ENCODE measurements around the gene STOM. TPM values are rescaled to one million over a fixed set of nuclear protein-coding genes. Genes with fewer than 3 reads are reported as not detected.
"Not testable (repeated sequence)": the region's sequence is repeated elsewhere in the genome, so short reads cannot be mapped to it uniquely, and the experiment has no call there.

The STOM gene
- total RNA-seq, 1 experiment from 2014 or later = 192 TPM

DNA sequence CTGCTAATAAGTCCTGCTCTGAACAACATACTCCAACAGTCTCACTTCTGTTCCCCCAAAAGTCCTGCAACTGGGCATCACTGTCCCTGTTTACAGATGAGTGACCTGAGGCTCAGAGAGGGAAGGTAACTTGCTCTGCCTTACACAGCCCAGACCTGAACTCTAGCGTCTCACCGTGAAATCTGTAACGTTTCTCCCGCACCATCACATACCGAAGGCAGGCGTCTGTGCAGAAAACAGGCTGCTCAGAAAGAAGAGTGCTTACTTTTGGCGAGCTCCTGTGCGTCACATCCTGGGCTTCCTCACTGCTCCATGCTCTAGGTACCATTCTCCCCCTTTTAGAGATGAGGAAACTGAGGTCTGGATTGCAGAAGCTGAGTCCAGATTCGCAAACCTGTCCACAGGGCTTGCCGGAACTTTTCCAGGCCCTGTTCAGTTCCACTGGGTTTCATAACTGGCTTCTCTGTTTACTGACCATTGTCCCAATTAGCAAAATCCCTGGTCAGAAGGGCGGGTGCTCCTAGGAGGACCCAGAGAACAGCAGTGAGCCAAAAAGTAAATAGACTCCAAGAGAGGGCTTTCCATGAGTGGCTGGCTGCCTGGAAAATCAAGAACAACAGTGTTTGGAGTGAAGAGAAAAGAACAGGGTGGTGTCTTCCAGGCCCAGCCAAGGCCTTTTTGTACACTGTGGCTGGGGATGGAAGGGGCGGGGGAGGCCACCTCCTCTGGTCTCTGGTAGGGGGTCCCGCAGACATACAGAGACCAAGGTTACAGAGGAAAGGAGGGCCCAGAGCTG is 75.0 kb downstream of the STOM start:
- Histone ChIP-seq H3K4me1 (replicated peaks) (peaks cover 9% of the 10 kb centered on the region; the same call in 1 of the 2 replicates), H3K27me3 (replicated peaks) (no peaks in the 10 kb centered on the region), H3K36me3 (peaks cover 26% of the 10 kb centered on the region), H3K4me3 (no peak overlapping the region), H3K9me3 (replicated peaks) (no peaks in the 10 kb centered on the region), H3K27ac (no peak overlapping the region)
- DNase-seq (ENCODE audit: low read depth in 1 of 2, low spot score in 2 of 2) = no peak

DNA sequence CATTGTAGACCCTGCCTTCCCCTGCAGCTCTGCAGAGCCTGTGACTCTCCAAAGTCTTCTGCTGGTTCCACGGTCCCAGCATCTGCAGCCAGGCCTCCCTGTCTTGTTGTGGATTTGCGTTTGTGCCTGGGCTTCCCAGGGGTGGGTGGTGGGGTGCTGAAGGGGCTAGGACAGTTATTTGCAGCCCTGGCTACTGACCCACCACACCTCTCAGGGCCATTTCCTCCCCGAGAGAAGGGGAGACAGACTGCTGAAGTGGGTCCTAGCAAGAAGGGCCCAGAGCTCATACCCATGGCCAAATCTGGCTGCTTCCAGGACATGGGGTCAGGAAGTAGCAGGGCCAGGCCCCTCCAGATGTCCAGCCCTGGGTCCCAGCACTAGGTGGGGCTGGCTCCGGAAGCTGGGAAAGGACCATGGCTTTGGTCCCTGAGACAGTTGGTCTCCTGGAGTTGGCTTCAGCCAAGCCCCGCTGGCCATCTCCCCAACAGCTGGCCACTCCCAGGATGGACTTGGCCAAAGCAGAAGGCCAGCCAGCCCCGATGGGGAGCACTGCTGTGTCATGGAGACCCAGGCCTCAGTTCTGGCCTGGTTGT is 75.8 kb downstream of the STOM start:
- no peak overlapping the region for H3K27ac ChIP-seq
- peaks cover 34% of the 10 kb centered on the region for H3K36me3 ChIP-seq
- H3K4me1 ChIP-seq (replicated peaks) = peaks cover 13% of the 10 kb centered on the region
- no peak for DNase-seq (ENCODE audit: low read depth in 1 of 2, low spot score in 2 of 2)
- H3K4me3 ChIP-seq = no peak overlapping the region
- no peaks in the 10 kb centered on the region for H3K27me3 ChIP-seq (replicated peaks)
- H3K9me3 ChIP-seq (replicated peaks) = no peaks in the 10 kb centered on the region

DNA sequence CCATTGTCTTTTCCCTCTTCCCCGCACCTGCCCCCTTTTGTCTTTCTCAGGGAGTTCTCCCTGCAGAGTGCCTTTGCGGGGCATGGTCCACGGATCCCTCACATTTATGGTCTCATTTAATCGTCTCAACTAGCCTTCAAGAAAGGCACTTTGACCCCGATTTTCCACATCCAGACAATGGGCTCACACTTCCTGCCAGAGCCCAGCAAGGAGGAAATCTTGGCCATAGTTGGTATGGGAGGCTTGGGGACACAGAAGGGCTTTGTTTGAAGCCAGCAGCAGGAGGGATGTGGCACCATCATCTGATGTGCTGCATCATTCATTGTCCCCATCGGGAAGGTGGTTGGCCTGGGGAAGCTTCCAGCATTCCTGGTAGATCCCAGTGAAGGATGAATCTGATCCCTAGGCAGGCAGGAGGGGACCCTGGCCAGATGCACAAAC is 77.2 kb downstream of the STOM start:
- no peak for DNase-seq (ENCODE audit: low read depth in 1 of 2, low spot score in 2 of 2)
- Histone ChIP-seq H3K4me1 (replicated peaks) (peaks cover 22% of the 10 kb centered on the region), H3K36me3 (peaks cover 48% of the 10 kb centered on the region), H3K27me3 (replicated peaks) (no peaks in the 10 kb centered on the region), H3K9me3 (replicated peaks) (no peaks in the 10 kb centered on the region), H3K27ac (no peak overlapping the region), H3K4me3 (no peak overlapping the region)

DNA sequence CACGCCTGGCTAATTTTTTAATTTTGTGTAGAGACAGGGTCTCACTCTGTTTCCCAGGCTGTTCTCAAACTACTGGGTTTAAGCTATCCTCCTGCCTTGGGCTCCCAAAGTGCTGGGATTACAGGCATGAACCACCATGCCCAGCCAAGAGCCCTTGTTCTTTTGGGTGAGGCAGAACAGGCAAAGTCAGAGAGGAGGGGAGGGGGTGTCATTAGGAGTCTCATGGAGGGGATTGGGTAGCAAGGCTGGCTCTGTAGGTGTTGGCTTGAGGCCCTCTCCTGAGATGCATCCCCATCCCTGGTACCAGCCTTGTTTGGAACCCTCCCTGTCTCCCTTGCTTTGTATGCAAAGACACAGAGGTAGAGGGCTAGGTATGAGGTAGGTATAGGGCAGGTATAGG is 78.0 kb downstream of the STOM start:
- DNase-seq (ENCODE audit: low read depth in 1 of 2, low spot score in 2 of 2) = no peak
- H3K27me3 ChIP-seq (replicated peaks) = no peaks in the 10 kb centered on the region
- peaks cover 51% of the 10 kb centered on the region for H3K36me3 ChIP-seq
- H3K9me3 ChIP-seq (replicated peaks) = no peaks in the 10 kb centered on the region
- H3K27ac ChIP-seq = no peak overlapping the region
- no peak overlapping the region for H3K4me3 ChIP-seq
- peaks cover 26% of the 10 kb centered on the region for H3K4me1 ChIP-seq (replicated peaks)

DNA sequence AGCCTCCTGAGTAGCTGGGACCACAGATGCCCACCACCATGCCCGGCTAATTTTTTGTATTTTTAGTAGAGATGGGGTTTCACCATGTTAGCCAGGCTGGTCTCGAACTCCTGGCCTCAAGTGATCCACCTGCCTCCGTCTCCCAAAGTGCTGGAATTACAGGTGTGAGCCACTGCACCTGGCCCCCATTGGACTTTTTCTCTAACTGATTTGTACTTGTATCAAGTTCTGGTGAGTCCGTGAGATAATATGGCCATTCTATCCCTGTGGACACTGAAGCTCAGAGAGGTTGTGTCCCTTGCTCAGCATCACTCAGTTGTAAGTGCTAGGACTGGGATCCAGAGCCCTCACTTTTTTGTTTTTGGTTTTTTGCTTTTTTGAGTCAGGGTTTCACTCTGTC is 78.5 kb downstream of the STOM start:
- not testable (repeated sequence) for H3K4me3 ChIP-seq; DNase-seq (ENCODE audit: low read depth in 1 of 2, low spot score in 2 of 2); H3K27me3 ChIP-seq (replicated peaks); H3K9me3 ChIP-seq (replicated peaks); H3K27ac ChIP-seq
- peaks cover 48% of the 10 kb centered on the region for H3K36me3 ChIP-seq
- H3K4me1 ChIP-seq (replicated peaks) = peaks cover 31% of the 10 kb centered on the region

DNA sequence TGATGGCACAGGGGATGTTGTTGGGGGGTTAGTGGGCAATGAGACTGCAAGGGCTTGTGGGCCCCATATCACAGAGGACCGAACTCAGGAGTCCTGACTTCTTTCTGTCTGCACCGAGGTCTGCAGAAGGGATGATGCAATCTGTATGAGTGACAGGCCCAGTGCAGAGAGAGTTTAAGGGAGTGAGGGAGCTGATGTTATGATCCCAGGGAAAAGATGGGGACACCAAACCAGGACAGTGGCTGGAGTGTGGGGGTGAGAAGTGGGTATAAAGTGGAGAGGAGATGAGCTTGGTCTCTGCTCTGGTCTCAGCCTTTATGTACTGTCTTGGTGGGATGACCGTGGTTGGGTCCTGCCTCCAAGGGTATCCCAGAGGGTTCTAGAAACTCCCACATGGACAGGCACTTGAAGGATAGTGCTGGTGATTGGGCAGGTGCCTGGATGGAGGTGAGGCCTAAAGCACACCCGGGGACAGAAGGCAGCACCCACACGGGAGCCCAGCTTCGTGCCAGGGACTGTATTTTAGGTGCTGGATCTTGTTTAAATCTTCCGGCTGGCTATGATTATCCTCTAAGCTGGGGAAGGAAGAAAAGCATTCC is 80.2 kb downstream of the STOM start:
- DNase-seq (ENCODE audit: low read depth in 1 of 2, low spot score in 2 of 2) = no peak
- H3K27ac ChIP-seq = no peak overlapping the region
- no peak overlapping the region for H3K4me3 ChIP-seq
- no peaks in the 10 kb centered on the region for H3K9me3 ChIP-seq (replicated peaks)
- H3K27me3 ChIP-seq (replicated peaks) = no peaks in the 10 kb centered on the region
- peaks cover 48% of the 10 kb centered on the region for H3K4me1 ChIP-seq (replicated peaks)
- H3K36me3 ChIP-seq = peaks cover 37% of the 10 kb centered on the region

DNA sequence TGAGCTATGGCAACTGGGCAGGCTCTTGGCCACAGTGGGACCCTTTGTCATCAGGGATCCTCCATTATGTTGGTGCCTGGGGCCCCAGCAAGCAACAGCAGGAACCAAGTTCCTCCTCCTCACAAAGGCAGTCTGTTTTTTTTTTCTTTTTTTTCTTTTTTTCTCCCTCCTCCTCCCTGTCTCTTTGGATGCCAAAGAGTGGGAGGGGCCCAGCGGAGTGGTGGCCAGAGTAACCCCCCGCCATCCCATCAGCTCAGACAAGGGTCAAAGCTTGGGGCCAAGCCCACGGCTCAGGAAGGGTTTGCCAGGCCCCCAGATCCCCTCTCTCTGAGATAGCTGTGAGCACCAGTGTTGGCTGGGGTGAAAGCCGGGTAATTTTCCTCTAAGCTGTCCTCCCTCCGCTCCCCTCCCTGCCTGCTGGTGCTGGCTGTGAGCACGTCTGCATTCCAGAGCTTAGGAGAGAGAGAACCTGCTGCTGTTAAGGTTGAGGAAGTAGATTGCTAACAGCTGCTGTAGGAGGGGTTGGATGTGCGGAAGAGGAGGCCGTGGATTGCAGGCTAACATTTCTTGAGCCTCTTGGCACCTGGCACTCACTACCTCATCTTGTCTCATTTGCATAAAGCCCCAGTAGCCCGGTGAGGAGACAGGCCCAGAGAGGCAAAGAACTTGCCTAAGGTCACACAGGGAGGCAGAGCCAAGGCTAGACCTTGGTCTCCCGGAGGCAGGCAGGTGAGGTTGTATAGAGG is 80.9 kb downstream of the STOM start:
- no peak overlapping the region for H3K4me3 ChIP-seq
- peaks cover 52% of the 10 kb centered on the region for H3K4me1 ChIP-seq (replicated peaks)
- no peaks in the 10 kb centered on the region for H3K27me3 ChIP-seq (replicated peaks)
- no peak overlapping the region for H3K27ac ChIP-seq
- H3K9me3 ChIP-seq (replicated peaks) = no peaks in the 10 kb centered on the region
- peaks cover 37% of the 10 kb centered on the region for H3K36me3 ChIP-seq
- no peak for DNase-seq (ENCODE audit: low read depth in 1 of 2, low spot score in 2 of 2)

Other genes with a start within 250 kb of the STOM start
- gene RAB14, start 168.4 kb downstream of the STOM start, total RNA-seq (2014; rRNA removed; shearing (Covaris generic)) = 18.3 and 30.4 TPM in 2 replicates
- gene GSN, start 102.1 kb downstream of the STOM start, total RNA-seq (2014; rRNA removed; shearing (Covaris generic)) = 284 and 331 TPM in 2 replicates
- gene GGTA1, start 129.6 kb upstream of the STOM start, total RNA-seq (2014; rRNA removed; shearing (Covaris generic)) = not detected in 2 replicates